Activated effector memory CD4-positive, alpha-beta T cell treated with anti-CD3 and anti-CD28 coated beads, Interleukin-2, amount 50 U/mL, for 16 hours (primary cell): ENCODE measurements around the gene C9orf72.
"Not testable (repeated sequence)": the region's sequence is repeated elsewhere in the genome, so short reads cannot be mapped to it uniquely, and the experiment has no call there.

ENCODE experiments used
- DNase-seq: peaks from one replicate; pipeline ENCODE4 v3.0.0-alpha.2; 2020

C9orf72 gene

DNA sequence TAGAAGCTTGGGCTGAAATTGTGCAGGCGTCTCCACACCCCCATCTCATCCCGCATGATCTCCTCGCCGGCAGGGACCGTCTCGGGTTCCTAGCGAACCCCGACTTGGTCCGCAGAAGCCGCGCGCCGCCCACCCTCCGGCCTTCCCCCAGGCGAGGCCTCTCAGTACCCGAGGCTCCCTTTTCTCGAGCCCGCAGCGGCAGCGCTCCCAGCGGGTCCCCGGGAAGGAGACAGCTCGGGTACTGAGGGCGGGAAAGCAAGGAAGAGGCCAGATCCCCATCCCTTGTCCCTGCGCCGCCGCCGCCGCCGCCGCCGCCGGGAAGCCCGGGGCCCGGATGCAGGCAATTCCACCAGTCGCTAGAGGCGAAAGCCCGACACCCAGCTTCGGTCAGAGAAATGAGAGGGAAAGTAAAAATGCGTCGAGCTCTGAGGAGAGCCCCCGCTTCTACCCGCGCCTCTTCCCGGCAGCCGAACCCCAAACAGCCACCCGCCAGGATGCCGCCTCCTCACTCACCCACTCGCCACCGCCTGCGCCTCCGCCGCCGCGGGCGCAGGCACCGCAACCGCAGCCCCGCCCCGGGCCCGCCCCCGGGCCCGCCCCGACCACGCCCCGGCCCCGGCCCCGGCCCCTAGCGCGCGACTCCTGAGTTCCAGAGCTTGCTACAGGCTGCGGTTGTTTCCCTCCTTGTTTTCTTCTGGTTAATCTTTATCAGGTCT lies at the start of gene C9orf72:
C9orf72 (minus strand) TSS at position 564 of the 716 bp plus-strand sequence. CDS start 6,361 bp downstream, outside the sequence.
- DNase-seq: peak; percentile 95

- no peak for DNase-seq
Measured at GRCh38 chr9:27622693-27623340, 49.5 kb upstream of the C9orf72 start.

DNA sequence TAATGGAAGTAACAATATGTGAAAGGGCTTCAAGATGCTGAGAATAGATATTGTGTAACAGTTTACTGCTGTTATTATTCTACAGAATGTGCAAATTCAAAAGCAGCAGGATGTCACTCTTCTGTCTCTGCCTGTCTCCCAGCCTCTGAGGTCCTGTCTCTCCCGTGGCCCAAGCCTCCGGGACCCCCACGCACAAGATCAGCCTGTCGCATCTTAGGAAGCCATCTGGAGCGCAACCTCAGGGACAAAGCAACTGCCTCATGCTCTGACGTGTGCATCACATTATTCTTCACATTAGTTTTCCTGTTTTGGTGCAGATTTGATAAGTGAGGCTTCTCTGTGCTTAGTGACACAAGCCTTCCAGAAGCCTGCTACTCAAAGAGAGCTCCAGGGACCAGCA lies 46.5 kb upstream of the C9orf72 start:
- no peak for DNase-seq

GRCh38 chr9:27618066-27618465 lies 44.8 kb upstream of the C9orf72 start:
- no peak for DNase-seq

GRCh38 chr9:27614551-27614950 lies 41.3 kb upstream of the C9orf72 start:
- DNase-seq: no peak

GRCh38 chr9:27612036-27612435 lies 38.8 kb upstream of the C9orf72 start:
- not testable (repeated sequence) for DNase-seq

GRCh38 chr9:27610622-27611021 lies 37.3 kb upstream of the C9orf72 start:
- no peak for DNase-seq

DNA sequence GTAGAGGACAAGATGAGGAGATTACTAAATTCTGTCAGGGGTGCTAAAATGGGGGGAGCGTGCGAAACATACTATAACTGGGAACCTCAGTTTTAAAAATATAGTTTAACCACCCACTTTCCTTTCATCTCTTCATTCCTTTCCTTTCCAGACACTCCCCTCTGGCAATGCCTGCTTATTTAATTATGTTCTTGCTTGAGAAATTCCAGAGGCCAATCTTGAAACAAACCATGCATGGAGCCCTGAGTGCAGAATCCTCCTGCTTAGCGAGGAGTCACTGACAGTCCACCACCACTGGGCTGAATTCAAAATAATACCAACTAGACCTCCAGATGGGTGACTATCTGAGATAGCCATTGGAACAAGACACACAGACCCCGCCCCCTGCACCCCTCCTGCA lies 29.7 kb upstream of the C9orf72 start:
- no peak for DNase-seq

GRCh38 chr9:27602142-27602861 lies 29.0 kb upstream of the C9orf72 start:
- no peak for DNase-seq

DNA sequence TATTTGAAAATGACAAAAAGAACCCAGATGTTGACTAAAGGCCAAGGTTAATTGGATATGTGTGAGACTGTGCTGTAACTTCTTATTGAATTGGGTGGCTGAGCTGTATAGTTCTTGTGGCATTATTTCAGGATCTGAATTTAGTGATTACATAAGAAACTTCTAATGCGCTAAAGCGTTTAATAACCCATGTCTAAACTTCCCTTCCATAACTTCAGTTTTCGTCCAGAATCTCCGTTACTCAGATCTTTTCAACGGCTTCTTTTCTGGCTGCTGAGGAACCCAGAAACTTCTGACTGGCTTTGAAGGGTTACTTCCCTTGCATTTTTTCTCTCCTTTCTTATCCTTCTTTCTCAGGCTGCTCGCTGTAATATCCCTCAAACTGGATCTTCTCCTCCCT lies 28.1 kb upstream of the C9orf72 start:
- no peak for DNase-seq

DNA sequence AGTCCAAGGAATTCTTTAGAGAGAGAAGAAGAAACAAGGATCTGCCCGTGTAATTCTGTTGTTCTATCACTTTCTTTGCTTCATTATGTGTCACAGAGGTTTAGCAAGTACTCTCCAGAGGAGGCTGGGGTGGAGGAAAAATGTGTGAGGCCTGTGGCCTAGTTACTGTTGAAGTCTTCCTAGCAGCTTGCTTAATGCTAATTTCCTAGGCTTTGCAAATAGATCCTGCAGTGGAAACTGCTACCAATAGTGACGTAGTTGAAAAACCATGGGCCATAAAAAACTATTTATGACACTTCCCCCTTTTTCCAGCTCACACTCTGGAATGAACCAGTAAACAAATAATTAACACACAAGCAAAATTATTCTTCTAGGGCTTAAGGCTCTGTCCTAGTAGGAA lies 27.0 kb upstream of the C9orf72 start:
- DNase-seq: no peak

- DNase-seq: no peak
Measured at GRCh38 chr9:27599870-27600238, 26.6 kb upstream of the C9orf72 start.

DNA sequence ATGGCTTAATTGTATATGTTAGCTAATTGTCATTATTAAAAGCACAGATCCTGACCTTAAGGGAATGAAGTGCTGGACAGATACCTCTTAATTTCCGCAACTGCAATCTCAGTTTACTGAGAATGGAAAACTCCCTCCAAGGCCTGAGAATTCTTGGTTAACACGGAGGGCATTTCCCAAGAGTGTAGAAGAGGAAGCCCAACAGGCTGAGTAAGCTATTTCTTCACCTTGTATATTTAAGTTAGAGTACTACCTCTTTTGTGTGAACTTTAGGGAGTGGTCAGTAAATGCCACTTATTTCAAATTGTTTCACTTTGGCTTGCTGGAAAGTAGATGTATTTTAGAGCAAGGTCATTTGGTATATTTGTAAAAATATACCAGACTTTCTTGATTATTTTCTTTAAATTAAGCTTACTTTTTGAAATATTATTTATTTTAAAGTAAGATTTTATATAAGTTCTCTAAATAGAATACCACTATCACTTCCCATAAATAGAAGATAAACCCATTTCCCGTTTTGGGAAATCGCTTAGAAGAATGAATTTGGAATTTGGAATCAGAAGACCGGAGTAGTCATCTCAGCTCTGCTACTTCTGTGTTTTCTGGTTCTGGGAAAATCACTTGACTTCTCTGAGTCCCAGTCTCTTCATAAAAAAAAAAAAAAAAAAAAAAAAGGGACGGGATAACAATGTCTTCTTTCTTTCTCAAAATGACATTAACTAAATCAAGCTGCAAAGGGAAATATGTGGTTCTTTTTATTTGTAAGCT lies 26.0 kb upstream of the C9orf72 start:
- DNase-seq: no peak

DNA sequence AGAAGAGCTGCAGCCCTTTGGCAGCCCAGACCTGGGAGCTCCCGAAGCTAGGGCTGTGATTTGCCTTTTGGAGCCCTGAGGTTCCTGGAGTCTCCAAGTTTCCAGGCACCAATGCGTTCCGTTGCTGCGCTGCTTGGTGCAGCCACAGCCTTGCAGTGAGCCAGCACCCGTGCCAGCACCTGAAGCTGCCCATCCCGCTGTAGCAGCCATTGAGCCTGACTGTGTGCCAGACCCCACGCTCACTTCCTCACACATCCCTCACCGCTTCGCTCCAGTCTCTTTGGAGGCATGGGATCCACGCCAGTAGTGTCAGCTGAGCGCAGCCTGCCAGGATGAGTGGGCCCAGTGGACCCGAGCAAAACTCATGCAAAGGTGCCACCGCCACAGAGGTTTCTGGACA lies 22.5 kb upstream of the C9orf72 start:
- DNase-seq: no peak

DNA sequence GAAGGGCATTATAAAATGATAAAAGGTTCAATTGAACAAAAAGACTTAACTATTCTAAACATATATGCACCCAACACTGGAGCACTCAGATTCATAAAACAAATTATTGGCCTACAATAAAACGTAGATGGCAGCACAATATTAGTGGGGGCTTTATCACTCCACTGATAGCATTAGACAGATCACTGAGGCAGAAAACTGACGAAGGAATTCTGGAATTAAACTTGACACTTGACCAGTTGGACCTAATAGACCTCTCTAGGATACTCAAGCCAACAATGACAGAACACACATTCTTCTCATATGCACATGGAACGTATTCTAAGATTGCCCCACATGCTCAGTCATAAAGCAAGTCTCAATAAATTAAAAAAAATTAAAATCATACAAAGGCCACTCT lies 18.4 kb upstream of the C9orf72 start:
- DNase-seq: no peak

DNA sequence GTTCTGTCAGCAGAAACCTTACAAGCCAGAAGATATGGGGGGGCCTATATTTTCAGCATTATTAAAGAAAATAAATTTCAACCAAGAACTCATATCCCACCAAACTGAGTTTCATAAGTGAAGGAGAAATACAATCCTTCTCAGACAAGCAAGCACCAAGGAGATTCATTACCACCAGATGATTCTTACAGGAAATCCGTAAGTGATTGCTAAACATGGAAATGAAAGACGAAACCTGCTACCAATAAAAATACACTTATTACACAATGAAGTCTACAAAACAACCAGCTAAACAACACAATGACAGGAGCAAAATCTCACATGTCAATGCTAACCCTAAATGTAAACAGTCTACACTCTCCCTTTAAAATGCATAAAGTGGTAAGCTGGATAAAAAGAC lies 17.8 kb upstream of the C9orf72 start:
- DNase-seq: no peak

DNA sequence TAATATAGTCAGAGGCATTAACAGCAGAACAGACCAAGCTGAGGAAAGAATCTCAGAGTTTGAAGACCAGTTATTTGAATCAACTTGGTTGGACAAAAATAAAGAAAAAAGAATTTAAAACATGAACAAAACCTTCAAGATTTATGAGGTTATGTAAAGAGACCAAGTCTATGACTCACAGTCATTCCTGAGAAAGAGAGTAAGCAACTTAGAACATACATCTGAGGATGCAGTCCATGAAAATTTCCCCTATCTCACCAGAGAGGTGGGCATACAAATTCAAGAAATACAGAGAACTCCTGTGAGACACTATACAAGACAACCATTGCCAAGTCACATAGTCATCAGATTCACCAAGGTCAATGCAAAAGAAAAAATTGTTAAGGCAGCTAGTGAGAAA lies 17.4 kb upstream of the C9orf72 start:
- DNase-seq: no peak

DNA sequence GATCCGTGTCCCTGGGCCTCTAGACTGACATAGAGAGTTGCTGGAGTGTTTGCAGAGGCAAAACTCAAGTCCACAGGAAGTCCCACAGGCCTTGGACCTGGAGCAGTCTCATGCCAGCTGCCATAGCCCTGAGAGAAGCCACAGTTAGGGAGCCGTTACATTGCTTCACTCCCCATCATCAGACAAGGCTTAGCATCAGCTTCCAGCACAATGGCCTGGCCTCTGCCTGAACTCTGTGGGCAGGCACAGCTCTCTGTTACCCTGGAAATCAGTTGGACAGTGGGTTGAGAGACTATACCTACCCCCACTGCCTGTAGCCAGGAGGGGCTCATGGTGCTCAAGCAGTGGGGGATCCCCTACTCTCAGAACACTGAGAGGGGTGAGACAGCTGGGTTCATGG lies 16.2 kb upstream of the C9orf72 start:
- no peak for DNase-seq

DNA sequence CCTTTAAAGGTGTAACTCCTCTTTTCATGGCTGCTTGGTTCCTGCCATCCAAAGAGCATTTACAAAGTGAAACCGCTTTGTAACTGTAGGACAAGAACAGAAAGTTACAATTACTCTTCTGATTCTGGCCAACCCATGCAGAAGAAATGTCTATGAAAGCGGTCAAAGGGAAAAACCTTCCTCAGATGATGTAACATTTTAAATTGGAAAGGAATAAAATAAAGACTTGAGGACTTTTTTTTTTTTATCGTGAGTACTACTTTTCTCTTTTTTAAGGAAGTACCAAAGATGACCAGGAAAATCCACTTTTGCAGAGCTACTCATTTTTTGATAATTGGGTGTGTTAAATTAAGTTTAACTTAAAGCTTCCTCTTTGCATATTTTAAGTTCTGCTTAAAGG lies 13.0 kb upstream of the C9orf72 start:
- DNase-seq: no peak

- no peak for DNase-seq
Measured at GRCh38 chr9:27584931-27585330, 11.7 kb upstream of the C9orf72 start.

- no peak for DNase-seq
Measured at GRCh38 chr9:27582794-27583193, 9.5 kb upstream of the C9orf72 start.

DNA sequence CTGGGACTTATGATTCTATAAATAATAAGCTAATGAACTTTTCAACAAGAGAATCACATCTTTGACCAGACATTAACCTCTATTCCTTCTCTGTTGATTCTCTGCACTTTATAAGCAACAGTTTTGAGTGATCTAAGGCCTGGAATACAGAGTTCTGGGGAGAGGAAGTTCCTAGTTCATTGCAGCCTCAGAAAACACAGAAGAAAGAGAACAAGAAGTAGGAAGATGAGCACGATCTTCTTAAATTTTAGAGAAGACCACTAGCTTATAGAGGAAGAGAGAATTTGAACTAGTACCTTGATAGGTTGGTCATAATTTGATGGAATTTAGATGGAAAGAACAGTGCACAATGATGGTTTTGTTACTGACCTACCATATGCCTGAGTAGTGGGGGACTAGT lies 8.5 kb upstream of the C9orf72 start:
- DNase-seq: no peak
